Measurements from ENCODE around the gene MYO10.
A peak's percentile ranks its signal among the peaks of the same experiment; 100 is the strongest.

MYO10 gene

GRCh38 chr5:16700081-16700480, 236.0 kb downstream of the MYO10 start:
- Mint-ChIP-seq H3K27ac (no peak overlapping the region), H3K4me3 (no peak overlapping the region), H3K36me3 (ENCODE audit: low read depth) (peaks cover 80% of the 10 kb centered on the region), H3K9me3 (no peaks in the 10 kb centered on the region), H3K27me3 (ENCODE audit: low read depth) (no peaks in the 10 kb centered on the region), H3K4me1 (no peaks in the 10 kb centered on the region)
- TF ChIP-seq CTCF (IDR thresholded peaks at IDR 0.05; ENCODE audit: unreplicated experiment in 3 of 3) = no peak

GRCh38 chr5:16695779-16696178, 240.3 kb downstream of the MYO10 start:
- Mint-ChIP-seq H3K27me3 (ENCODE audit: low read depth) (no peaks in the 10 kb centered on the region), H3K4me1 (peaks cover 14% of the 10 kb centered on the region), H3K4me3 (no peak overlapping the region), H3K27ac (peak overlapping the region in 1 of 3 experiments; percentile 74), H3K36me3 (ENCODE audit: low read depth) (peaks cover 71% of the 10 kb centered on the region), H3K9me3 (no peaks in the 10 kb centered on the region)
- TF ChIP-seq CTCF (IDR thresholded peaks at IDR 0.05; ENCODE audit: unreplicated experiment in 3 of 3) = no peak

DNA sequence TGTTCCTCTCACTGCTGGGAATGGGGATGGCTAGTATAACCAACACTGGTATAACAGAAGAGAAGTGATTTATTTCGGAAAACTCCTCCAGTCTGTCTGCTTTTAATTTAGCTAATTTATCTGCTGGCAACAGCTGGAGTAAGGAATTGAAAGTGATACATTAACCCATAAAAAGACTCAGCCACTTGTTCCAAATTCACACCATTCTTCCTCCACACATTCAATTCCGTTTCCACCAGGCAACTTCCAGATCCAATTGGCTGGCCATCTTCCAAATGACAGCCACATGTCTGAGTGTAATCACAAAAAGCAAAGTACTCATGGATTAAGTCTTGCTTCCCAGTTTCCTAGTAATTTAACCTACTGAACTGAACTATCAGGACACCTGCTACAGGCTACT, 242.2 kb downstream of the MYO10 start:
- no peak overlapping the region for H3K4me3 Mint-ChIP-seq
- no peaks in the 10 kb centered on the region for H3K27me3 Mint-ChIP-seq (ENCODE audit: low read depth)
- H3K36me3 Mint-ChIP-seq (ENCODE audit: low read depth) = peaks cover 74% of the 10 kb centered on the region
- TF ChIP-seq CTCF (IDR thresholded peaks at IDR 0.05; ENCODE audit: unreplicated experiment in 3 of 3) = no peak
- H3K27ac Mint-ChIP-seq = no peak overlapping the region
- peaks cover 14% of the 10 kb centered on the region for H3K4me1 Mint-ChIP-seq
- no peaks in the 10 kb centered on the region for H3K9me3 Mint-ChIP-seq

- Mint-ChIP-seq H3K4me1 (peaks cover 19% of the 10 kb centered on the region), H3K27me3 (ENCODE audit: low read depth) (no peaks in the 10 kb centered on the region), H3K27ac (no peak overlapping the region), H3K4me3 (no peak overlapping the region), H3K9me3 (no peaks in the 10 kb centered on the region), H3K36me3 (ENCODE audit: low read depth) (peaks cover 79% of the 10 kb centered on the region)
- TF ChIP-seq CTCF (IDR thresholded peaks at IDR 0.05; ENCODE audit: unreplicated experiment in 3 of 3) = no peak
Observed at GRCh38 chr5:16691731-16692130, 244.4 kb downstream of the MYO10 start.

DNA sequence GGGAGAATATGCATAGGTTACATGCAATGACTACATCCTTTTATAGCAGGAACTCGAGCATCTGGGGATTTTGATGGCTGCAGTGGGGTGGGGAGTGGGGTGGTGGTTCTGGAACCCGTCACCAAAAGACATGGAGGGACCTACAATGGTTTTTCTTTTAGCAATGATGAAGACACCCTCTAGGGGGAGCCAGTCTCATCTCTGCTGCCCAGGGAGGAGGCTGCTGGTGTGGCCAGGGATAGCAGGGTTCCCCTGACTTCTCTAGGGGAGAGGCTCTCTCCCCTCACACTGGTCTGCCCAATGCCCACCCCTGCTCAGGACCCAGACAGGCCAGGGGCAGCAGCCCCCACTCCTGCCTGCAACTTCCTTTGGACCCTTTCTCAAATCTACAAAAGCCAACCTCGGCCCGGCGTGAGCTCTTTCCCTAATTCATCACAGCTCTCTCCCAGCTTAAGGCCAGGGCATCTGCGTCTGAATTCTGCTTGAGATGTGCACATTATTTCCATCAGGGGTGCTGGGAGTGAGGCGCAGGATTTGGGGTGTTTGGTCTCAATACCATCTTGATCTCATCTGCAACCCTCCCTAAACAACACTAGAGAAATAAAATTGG, 245.7 kb downstream of the MYO10 start:
- peak; percentile 33 to 61 (median 37) for TF ChIP-seq CTCF (IDR thresholded peaks at IDR 0.05; ENCODE audit: unreplicated experiment in 3 of 3)
- no peak overlapping the region for H3K27ac Mint-ChIP-seq

DNA sequence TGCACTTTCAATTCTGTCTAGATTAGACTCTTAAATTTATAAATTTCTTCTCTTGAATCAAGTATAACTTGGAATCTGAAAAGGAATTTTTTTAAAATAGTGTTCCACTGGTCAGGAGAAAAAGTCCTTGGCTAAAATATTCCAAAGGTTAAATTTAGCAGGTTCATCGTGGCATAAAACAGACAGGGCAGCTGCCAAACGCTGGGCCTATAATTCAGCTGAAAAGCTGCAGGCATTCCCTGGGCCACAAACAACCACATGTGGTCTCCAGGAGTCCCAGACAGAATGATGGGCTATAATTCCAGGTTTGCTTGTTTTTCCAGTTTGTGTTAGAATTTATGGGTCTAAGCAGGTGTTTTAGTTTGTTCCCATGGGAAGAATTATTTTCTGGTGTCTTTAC, 248.2 kb downstream of the MYO10 start:
- Mint-ChIP-seq H3K36me3 (ENCODE audit: low read depth) (peaks cover 70% of the 10 kb centered on the region), H3K4me3 (no peak overlapping the region), H3K9me3 (no peaks in the 10 kb centered on the region), H3K27ac (peak overlapping the region in 1 of 3 experiments; percentile 9), H3K27me3 (ENCODE audit: low read depth) (no peaks in the 10 kb centered on the region), H3K4me1 (peaks cover 4% of the 10 kb centered on the region)
- TF ChIP-seq CTCF (IDR thresholded peaks at IDR 0.05; ENCODE audit: unreplicated experiment in 3 of 3) = no peak

More for the DNA sequence above, 245.7 kb downstream of the MYO10 start:
- Mint-ChIP-seq H3K4me3 (no peak overlapping the region), H3K4me1 (peaks cover 19% of the 10 kb centered on the region), H3K27me3 (ENCODE audit: low read depth) (no peaks in the 10 kb centered on the region), H3K9me3 (no peaks in the 10 kb centered on the region), H3K36me3 (ENCODE audit: low read depth) (peaks cover 76% of the 10 kb centered on the region)

Data from nephron (organoid).